ENCODE data around the gene MEI1.
"Not testable (repeated sequence)": the region's sequence is repeated elsewhere in the genome, so short reads cannot be mapped to it uniquely, and the experiment has no call there.

The MEI1 gene

GRCh38 chr22:41699264-41700107, at the start of gene MEI1:
MEI1 (plus strand) TSS chr22:41699503; CDS start chr22:41699539, 36 bp downstream.
- DNase-seq, result peak; percentile 89

- no peak for DNase-seq
Observed at GRCh38 chr22:41650229-41650628, 49.1 kb upstream of the MEI1 start.

DNA sequence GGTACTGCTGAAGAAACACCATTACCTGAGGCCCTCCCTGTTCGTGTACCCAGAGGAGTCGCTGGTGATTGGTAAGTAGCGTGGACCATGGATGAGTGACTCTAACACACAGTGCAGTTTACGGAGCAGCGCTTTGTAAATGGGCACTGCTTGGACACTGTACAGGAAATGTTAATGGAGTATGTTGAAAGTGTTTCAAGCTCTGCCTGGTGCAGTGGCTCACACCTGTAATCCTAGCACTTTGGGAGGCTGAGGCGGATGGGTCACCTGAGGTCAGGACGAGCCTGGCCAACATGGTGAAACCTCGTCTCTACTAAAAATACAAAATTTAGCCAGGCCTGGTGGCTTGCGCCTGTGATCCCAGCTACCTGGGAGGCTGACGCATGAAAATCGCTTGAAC, 48.5 kb upstream of the MEI1 start:
- no peak for DNase-seq

DNA sequence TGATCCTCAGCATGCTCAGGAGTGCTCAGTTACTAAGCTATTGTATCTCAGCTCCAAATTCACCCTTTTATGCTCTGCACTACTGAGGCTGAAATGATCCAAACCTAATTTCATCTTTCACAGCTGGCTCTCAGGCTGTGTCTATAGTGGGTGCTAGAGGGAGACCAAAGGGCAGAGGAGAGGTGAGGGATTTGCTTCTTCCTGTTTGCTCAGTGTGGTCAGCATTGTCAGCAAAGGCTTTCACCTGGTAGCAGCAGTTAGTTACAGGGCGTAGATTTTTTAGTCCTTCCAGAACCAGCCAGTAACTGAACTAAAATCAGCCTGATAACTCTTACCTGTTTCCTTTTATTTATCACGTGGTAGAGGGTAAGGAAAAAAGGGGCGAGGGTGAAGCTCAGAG, 45.0 kb upstream of the MEI1 start:
- DNase-seq, result no peak

DNA sequence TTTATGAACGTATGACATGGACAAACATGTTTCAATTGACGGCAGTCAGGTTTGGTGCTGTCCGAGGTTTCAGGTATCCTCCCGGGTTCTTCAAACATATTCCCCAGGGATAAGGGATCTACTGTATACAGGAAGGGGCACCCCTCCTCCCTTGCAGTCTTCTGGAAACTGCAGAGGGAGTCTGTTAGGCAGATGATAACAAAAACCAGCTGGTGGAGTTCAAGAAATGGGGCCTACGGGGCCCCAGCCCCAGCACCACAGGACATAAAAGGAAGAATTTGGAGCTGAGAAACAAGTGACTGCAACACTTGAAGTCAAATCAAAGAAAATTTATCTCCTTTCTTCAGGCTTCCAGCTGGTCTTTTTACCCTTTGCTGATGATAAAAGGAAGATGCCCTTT, 42.7 kb upstream of the MEI1 start:
- DNase-seq, result no peak

DNA sequence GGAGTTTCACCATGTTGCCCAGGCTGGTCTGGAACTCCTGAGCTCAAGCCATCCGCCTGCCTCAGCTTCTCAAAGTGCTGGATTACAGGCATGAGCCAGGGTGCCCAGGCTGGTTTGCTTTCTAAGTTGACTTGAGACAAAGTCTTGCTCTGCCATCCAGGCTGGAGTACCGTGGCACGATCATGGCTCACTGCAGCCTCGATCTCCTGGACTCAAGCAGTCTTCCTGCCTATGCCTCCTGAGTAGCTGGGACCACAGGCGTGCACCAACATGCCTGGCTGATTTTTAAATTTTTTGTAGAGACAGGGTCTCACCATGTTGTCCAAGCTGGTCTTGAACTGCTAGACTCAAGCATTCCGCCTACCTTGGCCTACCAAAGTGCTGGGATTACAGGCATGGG, 41.6 kb upstream of the MEI1 start:
- no peak for DNase-seq

GRCh38 chr22:41658869-41659268, 40.4 kb upstream of the MEI1 start:
- DNase-seq, result no peak

- DNase-seq, result no peak
Observed at GRCh38 chr22:41659941-41660340, 39.4 kb upstream of the MEI1 start.

DNA sequence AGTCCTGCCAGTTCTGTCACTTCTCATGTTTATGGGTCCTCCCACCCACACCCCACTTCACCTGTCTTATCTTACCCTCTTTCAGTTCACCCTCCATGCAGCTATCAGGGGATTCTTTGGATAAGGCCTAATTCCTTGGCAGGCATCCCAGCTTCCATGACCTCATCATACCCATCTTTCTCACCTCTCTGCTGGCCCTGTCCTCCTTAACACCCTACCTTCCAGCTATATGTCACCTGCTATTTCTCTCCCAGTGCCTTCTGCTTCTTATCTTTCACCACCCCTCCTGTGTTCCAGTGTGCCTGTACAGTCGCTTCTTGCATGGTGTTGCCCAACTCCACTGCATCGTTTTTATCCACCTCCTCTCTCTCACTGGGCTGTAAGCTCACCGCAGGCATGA, 38.9 kb upstream of the MEI1 start:
- DNase-seq, result no peak

- DNase-seq, result no peak
Observed at GRCh38 chr22:41661088-41661487, 38.2 kb upstream of the MEI1 start.

DNA sequence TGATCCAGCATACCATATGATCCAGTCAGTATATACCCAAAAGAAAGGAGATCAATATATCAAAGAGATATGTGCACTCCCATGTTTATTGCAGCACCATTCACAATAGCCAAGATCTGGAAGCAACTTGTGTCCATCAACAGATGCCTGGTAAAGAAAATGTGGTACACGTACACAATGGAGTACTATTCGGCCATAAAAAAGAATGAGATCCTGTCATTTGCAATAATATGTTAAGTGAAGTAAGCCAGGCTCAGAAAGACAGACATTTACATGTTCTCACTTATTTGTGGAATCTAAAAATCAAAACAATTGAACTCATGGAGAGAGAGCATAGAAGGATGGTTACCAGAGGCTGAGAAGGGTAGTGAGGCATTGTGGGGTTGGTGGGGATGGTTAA, 37.6 kb upstream of the MEI1 start:
- DNase-seq, result no peak

DNA sequence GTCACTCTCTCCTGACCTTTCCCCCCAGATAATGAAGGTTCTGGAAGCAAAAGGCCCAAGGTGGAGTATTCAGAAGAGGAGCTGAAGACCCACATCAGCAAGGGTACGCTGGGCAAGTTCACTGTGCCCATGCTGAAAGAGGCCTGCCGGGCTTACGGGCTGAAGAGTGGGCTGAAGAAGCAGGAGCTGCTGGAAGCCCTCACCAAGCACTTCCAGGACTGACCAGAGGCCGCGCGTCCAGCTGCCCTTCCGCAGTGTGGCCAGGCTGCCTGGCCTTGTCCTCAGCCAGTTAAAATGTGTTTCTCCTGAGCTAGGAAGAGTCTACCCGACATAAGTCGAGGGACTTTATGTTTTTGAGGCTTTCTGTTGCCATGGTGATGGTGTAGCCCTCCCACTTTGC, 35.7 kb upstream of the MEI1 start:
- not testable (repeated sequence) for DNase-seq

- DNase-seq, result no peak
Observed at GRCh38 chr22:41664490-41664889, 34.8 kb upstream of the MEI1 start.

GRCh38 chr22:41664951-41665350, 34.4 kb upstream of the MEI1 start:
- DNase-seq, result no peak

- no peak for DNase-seq
Observed at GRCh38 chr22:41668971-41669911, 30.1 kb upstream of the MEI1 start.

GRCh38 chr22:41672096-41672495, 27.2 kb upstream of the MEI1 start:
- not testable (repeated sequence) for DNase-seq

GRCh38 chr22:41672780-41673509, 26.4 kb upstream of the MEI1 start:
- DNase-seq, result no peak

DNA sequence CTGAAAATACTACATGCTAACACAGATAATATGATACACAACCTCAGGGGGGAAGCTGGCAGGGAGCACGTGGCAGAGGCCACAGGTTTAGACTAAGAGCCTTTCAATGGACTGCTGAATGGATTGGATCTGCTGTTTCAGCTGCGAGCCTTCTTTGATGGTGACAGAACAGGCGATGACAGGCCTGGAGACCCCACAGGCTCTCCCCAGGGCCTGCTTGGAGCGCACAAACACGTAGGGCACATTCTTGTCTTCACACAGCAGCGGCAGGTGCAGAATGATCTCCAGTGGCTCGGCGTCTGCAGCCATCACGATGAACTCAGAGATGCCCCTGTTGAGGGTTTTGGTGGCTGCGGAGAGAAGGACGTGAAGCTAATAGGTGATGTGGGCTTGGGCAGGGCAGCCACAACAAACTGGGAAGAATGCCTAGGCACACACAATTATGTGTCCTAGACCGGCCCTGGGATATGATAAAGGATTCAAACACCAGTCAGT, 24.4 kb upstream of the MEI1 start:
- no peak for DNase-seq

GRCh38 chr22:41676134-41676533, 23.2 kb upstream of the MEI1 start:
- DNase-seq, result no peak

DNA sequence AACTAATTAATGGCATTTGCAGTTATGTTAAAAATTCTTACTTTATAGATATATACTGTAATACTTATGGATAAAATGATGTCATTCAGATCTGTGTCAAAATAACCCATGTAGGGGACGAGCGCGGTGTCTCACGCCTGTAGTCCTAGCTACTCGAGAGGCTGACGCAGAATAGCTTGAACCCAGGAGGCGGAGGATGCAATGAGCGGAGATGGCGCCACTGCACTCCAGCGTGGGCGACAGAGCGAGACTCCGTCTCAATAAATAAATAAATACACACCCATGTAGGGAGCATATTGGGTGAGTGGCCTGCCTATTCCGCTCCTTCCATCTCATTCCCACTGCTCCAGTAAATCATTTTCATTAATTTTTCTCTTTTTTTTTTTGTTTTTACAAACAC, 17.7 kb upstream of the MEI1 start:
- DNase-seq, result no peak

GRCh38 chr22:41682033-41682807, 17.1 kb upstream of the MEI1 start:
- DNase-seq, result peak; percentile 81

DNA sequence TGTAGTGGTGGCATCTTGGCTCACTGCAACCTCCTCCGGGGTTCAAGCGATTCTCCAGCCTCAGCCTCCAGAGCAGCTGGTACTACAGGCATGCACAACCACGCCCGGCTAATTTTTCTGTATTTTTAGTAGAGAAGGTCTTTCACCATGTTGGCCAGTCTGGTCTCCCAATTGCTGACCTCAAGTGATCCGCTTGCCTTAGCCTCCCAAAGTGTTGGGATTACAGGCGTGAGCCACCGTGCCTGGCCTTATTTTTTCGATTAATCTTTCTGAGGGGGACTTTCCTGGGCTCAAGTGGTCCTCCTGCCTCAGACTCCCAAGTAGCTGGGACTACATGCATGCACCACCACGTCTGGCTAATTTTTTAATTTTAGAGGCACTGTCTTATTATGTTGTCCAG, 16.3 kb upstream of the MEI1 start:
- no peak for DNase-seq
